Prostate gland (tissue), 2 donors: ENCODE data around the gene DHRS7B. TPM values are rescaled to one million over a fixed set of nuclear protein-coding genes. Genes with fewer than 3 reads are reported as not detected.

Source experiments
- DNase-seq: peaks from one replicate; pipeline ENCODE4 v3.0.0-alpha.2; 2019; ENCODE audit warnings: low spot score
- H3K27ac ChIP-seq, 2 donors: fragments of 200-600 bp; sonication (generic); 2 replicates each; pipeline ENCODE4 v1.5.1; 2017 to 2019
- H3K27me3 ChIP-seq: fragments of 200-600 bp; sonication (generic); replicated peaks from 2 replicates; pipeline ENCODE4 v1.5.1; 2019; ENCODE audit not compliant: insufficient read depth
- H3K36me3 ChIP-seq, 2 donors: fragments of 200-600 bp; sonication (generic); 1 replicate in 1 of 2; 2 replicates in 1 of 2; pipeline versions ENCODE4 v1.5.1 to v1.8.1; 2017 to 2019
- H3K4me1 ChIP-seq: fragments of 200-600 bp; sonication (generic); replicated peaks from 2 replicates; pipeline ENCODE4 v1.5.1; 2019
- H3K4me3 ChIP-seq, 2 donors: fragments of 200-600 bp; sonication (generic); 2 replicates each; pipeline ENCODE4 v1.5.1; 2017 to 2019
- H3K9me3 ChIP-seq: fragments of 200-600 bp; sonication (generic); 2 replicates; pipeline ENCODE4 v1.5.1; 2017
- POLR2A ChIP-seq: fragments of 450-650 bp; IDR thresholded peaks from one replicate; pipeline ENCODE4 v1.6.1; 2016; ENCODE audit warnings: antibody characterized with exemption, mild to moderate bottlenecking
- POLR2AphosphoS5 ChIP-seq: sonication (generic); formaldehyde crosslinking; IDR thresholded peaks from one replicate; pipeline ENCODE4 v1.6.1; 2017; ENCODE audit warnings: antibody characterized with exemption
- WGBS: methylation state at CpG from one replicate; pipeline ENCODE4 v1.1.5; 2018; 5-methylcytosine and 5-hydroxymethylcytosine counted together
- intact Hi-C: fragments of 100-400 bp; cut with DNase I; formaldehyde crosslinking; loops from one replicate; pipeline ENCODE4 v1.14.2; 2022
- total RNA-seq, 2 donors: library from RNA; depleted of rRNA; stranded (reverse); fragments of >200 nt; gene quantifications; one replicate each; pipeline ENCODE4 v1.1.0, GENCODE V29; 2016
- TF ChIP-seq, protein P1 (sequence below), 4 experiments: fragments of 200-600 bp in 2 of 4; fragments of 450-650 bp in 2 of 4; sonication (generic) in 2 of 4; IDR thresholded peaks; 1 replicate in 3 of 4; 2 replicates in 1 of 4; pipeline ENCODE4 v1.5.1; 2016 to 2019; ENCODE audit warnings: antibody characterized with exemption in 4 of 4, mild to moderate bottlenecking in 2 of 4, moderate library complexity in 2 of 4

DHRS7B gene
- total RNA-seq, 2 donors from 2014 or later = 52.1 to 67.5 TPM

DNA sequence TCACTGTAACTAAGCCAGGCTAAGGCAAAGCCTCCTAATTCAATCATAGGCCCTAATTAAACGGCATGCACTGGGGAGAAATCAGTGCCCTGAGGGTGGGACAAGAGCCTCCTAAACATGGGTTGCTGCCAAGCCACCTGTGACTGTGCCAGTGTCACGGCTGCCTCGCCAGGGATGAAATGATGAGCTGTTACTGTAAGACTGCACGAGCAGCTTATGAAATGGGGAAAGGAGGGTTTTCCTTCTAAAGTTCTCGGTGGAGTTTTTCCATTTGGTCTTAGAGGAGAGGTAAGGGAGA lies 74.5 kb downstream of the DHRS7B start:
- Histone ChIP-seq H3K27me3 (no peaks in the 10 kb centered on the region), H3K4me1 (peaks cover 20% of the 10 kb centered on the region), H3K36me3 (peaks cover 0 to 5% of the 10 kb centered on the region in 2 donors), H3K4me3 (no peak overlapping the region), H3K9me3 (no peaks in the 10 kb centered on the region), H3K27ac (peak overlapping the region; percentile 16 to 61)
- WGBS = 30% methylated on average over 5 of the region's 5 CpGs
- TF ChIP-seq POLR2AphosphoS5 = no peak
- TF ChIP-seq, protein P1, sequence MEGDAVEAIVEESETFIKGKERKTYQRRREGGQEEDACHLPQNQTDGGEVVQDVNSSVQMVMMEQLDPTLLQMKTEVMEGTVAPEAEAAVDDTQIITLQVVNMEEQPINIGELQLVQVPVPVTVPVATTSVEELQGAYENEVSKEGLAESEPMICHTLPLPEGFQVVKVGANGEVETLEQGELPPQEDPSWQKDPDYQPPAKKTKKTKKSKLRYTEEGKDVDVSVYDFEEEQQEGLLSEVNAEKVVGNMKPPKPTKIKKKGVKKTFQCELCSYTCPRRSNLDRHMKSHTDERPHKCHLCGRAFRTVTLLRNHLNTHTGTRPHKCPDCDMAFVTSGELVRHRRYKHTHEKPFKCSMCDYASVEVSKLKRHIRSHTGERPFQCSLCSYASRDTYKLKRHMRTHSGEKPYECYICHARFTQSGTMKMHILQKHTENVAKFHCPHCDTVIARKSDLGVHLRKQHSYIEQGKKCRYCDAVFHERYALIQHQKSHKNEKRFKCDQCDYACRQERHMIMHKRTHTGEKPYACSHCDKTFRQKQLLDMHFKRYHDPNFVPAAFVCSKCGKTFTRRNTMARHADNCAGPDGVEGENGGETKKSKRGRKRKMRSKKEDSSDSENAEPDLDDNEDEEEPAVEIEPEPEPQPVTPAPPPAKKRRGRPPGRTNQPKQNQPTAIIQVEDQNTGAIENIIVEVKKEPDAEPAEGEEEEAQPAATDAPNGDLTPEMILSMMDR (IDR thresholded peaks at IDR 0.05) = no peak
- TF ChIP-seq POLR2A = no peak
- DNase-seq = peak; percentile 25
- intact Hi-C loops = no loop called here

DNA sequence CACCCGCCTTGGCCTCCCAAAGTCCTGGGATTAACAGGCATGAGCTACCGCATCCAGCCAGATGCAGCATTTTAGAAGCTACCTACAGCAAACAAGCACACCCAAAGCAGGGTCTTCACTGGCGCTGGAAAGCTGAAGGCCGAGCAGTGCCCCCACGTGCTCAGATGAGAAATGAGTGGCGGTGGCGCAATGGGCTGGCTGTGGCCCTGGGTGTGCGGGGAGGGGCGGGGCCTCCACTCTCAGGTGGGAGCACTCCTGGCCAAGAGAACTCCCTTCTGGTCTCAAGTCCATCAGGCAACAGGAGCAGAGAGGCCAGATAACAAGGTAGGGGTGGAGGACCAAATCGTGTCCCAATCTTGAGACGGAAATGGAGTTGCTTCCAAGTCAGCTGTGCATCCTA lies 75.1 kb downstream of the DHRS7B start:
- no peak for DNase-seq
- TF ChIP-seq, protein P1 (IDR thresholded peaks at IDR 0.05) = no peak
- TF ChIP-seq POLR2AphosphoS5 = no peak
- TF ChIP-seq POLR2A = no peak
- Histone ChIP-seq H3K27me3 (no peaks in the 10 kb centered on the region), H3K9me3 (no peaks in the 10 kb centered on the region), H3K4me1 (peaks cover 20% of the 10 kb centered on the region), H3K36me3 (peaks cover 0 to 5% of the 10 kb centered on the region in 2 donors), H3K4me3 (no peak overlapping the region), H3K27ac (no peak overlapping the region)
- intact Hi-C loops = no loop called here
- 96% methylated on average over 11 of the region's 11 CpGs for WGBS

DNA sequence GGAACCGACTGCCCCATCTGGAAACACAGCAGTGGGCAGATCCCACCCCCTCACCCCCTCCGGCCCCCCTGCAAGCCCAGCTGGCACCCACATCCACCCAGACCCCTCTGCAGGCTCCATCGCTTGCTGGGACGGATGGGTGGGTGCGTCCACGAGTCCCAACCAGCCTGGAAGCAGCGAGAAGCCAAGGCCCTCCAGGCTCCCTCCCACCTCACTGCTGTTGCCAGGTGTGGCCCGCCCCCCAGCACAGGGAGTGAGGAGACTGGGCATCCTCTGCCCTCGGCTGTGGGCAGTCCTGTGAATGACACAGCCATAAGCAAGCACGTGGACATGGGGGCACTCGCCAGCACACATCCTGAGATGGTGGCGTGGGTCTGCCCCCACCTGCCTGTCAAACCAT lies 75.7 kb downstream of the DHRS7B start:
- peaks cover 0 to 5% of the 10 kb centered on the region in 2 donors for H3K36me3 ChIP-seq
- peaks cover 20% of the 10 kb centered on the region for H3K4me1 ChIP-seq
- H3K4me3 ChIP-seq = no peak overlapping the region
- 75% methylated on average over 12 of the region's 12 CpGs for WGBS
- H3K27me3 ChIP-seq = no peaks in the 10 kb centered on the region
- TF ChIP-seq POLR2A = no peak
- no peak for TF ChIP-seq POLR2AphosphoS5
- TF ChIP-seq, protein P1 (IDR thresholded peaks at IDR 0.05) = no peak
- no peaks in the 10 kb centered on the region for H3K9me3 ChIP-seq
- no peak for DNase-seq
- H3K27ac ChIP-seq = no peak overlapping the region
- intact Hi-C loops = no loop called here

DNA sequence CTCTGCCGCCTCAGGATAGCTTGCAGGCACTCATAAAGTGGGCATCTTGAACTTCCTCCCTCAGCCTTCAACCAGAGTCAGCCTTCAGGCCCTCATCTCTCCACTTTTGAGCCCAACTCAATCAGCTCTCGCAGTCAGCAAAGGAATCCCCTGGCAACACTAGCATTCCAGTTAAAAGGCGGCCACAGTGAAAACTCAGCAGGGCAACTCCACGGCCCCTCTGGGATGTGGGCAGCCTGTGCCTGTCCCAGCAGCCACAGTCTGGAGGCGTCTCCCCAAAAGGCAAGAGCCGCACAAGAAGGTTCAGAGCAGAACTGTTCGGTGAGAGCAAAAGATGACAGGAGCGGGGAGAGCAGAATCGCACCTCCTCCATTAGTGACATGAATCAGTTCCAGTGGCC lies 78.2 kb downstream of the DHRS7B start:
- Histone ChIP-seq H3K36me3 (no peaks in the 10 kb centered on the region), H3K9me3 (no peaks in the 10 kb centered on the region), H3K4me3 (no peak overlapping the region), H3K4me1 (peaks cover 30% of the 10 kb centered on the region), H3K27me3 (no peaks in the 10 kb centered on the region), H3K27ac (no peak overlapping the region)
- intact Hi-C loops = no loop called here
- WGBS = 70% methylated on average over 9 of the region's 9 CpGs
- no peak for DNase-seq
- TF ChIP-seq POLR2AphosphoS5 (no peak), POLR2A (no peak)
- TF ChIP-seq, protein P1 (IDR thresholded peaks at IDR 0.05) = no peak

DNA sequence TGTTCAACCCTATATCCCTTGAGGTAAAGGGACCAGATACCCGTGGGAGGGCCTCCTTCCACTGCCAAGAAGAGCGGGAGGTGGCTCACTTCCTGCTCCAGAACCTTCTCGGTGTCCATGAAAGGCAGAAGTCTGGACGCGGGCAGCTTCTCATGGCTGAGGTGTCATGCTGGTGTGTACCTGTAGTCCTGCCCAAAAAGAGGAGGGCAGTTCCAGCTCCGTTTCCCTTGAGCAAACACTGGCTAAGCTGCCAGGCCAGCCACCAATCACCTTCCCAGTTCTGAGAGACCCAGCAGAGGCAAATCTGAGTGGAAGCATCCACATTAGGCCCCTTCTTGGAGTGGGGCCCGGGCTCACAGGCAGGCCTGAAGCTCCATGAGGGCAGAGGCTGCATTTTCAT lies 81.6 kb downstream of the DHRS7B start:
- H3K4me3 ChIP-seq = no peak overlapping the region
- DNase-seq = peak; percentile 39
- H3K36me3 ChIP-seq = no peaks in the 10 kb centered on the region
- TF ChIP-seq POLR2AphosphoS5 (peak; percentile 19), POLR2A (no peak)
- TF ChIP-seq, protein P1 (IDR thresholded peaks at IDR 0.05) = no peak
- H3K27me3 ChIP-seq = no peaks in the 10 kb centered on the region
- H3K9me3 ChIP-seq = no peaks in the 10 kb centered on the region
- intact Hi-C loops = no loop called here
- H3K27ac ChIP-seq = peak overlapping the region; percentile 59 to 68
- peaks cover 41% of the 10 kb centered on the region for H3K4me1 ChIP-seq
- WGBS = 39% methylated on average over 7 of the region's 7 CpGs
